ENCODE results near the gene FOXE3. TPM values are rescaled to one million over a fixed set of nuclear protein-coding genes. Genes with fewer than 3 reads are reported as not detected.

The FOXE3 gene
- total RNA-seq, 1 experiment from 2014 or later, result 0.20 TPM

DNA sequence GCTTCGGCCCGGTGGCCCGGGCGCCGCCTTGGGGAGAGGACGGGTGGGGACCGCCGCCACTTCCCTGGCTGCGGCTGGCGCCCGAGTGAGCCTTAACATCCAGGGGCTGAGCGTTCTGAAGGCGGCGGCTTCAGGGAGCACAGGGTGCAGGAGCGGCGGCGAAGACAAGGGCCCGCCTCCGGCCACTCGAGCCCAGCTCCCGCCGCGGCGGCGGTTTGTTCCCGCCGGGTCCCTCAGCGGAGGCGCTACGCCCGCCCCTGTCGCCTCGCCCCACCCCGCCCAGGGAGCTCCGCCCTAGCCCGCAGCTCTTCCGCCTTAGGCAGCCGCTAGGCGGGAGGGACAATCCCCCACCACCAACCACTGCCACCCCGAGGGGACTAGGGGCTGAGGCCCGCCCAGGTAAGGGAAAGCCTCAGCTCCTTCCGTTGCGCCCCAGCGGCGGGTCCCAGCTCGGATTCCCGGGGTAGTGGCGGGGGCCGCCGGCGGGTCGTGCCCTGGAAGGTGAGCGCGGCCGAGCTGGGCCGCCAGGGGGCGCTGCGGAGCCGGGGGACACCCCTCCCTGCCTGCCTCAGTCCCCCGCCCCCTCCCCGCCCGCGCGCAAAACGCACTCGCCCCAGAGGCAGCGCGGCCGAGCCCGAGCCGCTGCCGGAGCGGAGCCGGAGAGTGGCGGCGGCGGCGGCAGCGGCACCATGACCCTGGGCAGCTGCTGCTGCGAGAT, 21.5 kb downstream of the FOXE3 start, which contains the start of gene FOXD2 (continued):
- TF ChIP-seq TCF7L2 (IDR thresholded peaks at IDR 0.05; ENCODE audit: borderline replicate concordance, extremely low read depth, insufficient read depth, insufficient read length) (peak; percentile 22), YY1 (IDR thresholded peaks at IDR 0.05; ENCODE audit: extremely low read depth, insufficient replicate concordance, low read depth, low read length) (peak; percentile 29), SRF (IDR thresholded peaks at IDR 0.05; ENCODE audit: low read depth) (no peak; the same call in 1 of the 2 replicates), RAD21 (IDR thresholded peaks at IDR 0.05; ENCODE audit: low read depth) (peak; percentile 38; the same call in 1 of the 2 replicates), EZH2phosphoT487 (IDR thresholded peaks at IDR 0.05; ENCODE audit: borderline replicate concordance) (no peak), POLR2AphosphoS5 (IDR thresholded peaks at IDR 0.05; ENCODE audit: low read depth, low read length) (peak; percentile 72)

DNA sequence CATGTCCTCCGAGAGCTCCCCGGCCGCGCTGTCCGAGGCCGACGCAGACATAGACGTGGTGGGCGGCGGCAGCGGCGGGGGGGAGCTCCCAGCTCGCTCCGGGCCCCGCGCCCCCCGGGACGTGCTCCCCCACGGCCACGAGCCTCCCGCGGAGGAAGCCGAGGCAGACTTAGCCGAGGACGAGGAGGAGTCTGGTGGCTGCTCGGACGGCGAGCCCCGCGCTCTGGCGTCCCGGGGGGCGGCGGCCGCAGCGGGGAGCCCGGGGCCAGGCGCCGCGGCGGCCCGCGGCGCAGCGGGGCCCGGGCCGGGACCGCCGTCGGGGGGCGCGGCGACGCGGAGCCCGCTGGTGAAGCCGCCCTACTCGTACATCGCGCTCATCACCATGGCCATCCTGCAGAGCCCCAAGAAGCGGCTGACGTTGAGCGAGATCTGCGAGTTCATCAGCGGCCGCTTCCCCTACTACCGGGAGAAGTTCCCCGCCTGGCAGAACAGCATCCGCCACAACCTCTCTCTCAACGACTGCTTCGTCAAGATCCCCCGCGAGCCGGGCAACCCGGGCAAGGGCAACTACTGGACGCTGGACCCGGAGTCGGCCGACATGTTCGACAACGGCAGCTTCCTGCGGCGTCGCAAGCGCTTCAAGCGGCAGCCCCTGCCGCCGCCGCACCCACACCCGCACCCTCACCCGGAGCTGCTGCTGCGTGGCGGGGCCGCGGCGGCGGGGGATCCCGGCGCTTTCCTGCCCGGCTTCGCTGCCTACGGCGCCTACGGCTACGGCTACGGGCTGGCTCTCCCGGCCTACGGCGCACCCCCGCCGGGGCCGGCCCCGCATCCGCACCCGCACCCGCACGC, 22.3 kb downstream of the FOXE3 start:
- TF ChIP-seq ZNF274 (IDR thresholded peaks at IDR 0.05; ENCODE audit: low read depth, low read length) (no peak), CEBPB (IDR thresholded peaks at IDR 0.05; ENCODE audit: low read depth) (no peak), CTCF (IDR thresholded peaks at IDR 0.05 in 2 of 3, conservative IDR thresholded peaks at IDR 0.05 in 1 of 3; ENCODE audit: borderline replicate concordance in 1 of 3, insufficient read depth in 1 of 3, low read depth in 2 of 3, low read length in 2 of 3) (no peak), YY1 (IDR thresholded peaks at IDR 0.05; ENCODE audit: extremely low read depth, insufficient replicate concordance, low read depth, low read length) (no peak), ATF3 (IDR thresholded peaks at IDR 0.05) (no peak), JUND (IDR thresholded peaks at IDR 0.05) (no peak), EGR1 (IDR thresholded peaks at IDR 0.05; ENCODE audit: low read depth) (no peak), EZH2phosphoT487 (IDR thresholded peaks at IDR 0.05; ENCODE audit: borderline replicate concordance) (no peak), RAD21 (IDR thresholded peaks at IDR 0.05; ENCODE audit: low read depth) (no peak), FOSL1 (IDR thresholded peaks at IDR 0.05; ENCODE audit: low read depth) (no peak), ZFX (IDR thresholded peaks at IDR 0.05) (no peak), SP1 (IDR thresholded peaks at IDR 0.05; ENCODE audit: low read depth) (no peak), ELF1 (IDR thresholded peaks at IDR 0.05; ENCODE audit: borderline replicate concordance, low read depth) (no peak)
- TF ChIP-seq, protein P1, sequence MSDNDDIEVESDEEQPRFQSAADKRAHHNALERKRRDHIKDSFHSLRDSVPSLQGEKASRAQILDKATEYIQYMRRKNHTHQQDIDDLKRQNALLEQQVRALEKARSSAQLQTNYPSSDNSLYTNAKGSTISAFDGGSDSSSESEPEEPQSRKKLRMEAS (IDR thresholded peaks at IDR 0.05), result no peak
- no peaks in the 10 kb centered on the region for H3K27me3 ChIP-seq (ENCODE audit: insufficient read depth, low read length)
- peaks cover 33% of the 10 kb centered on the region for H3K79me2 ChIP-seq (ENCODE audit: insufficient read depth, low read length)
- BruUV-seq (replicated peaks), result no TSS peak
- no peak overlapping the region for H2AFZ ChIP-seq (ENCODE audit: low read depth, low read length, poor library complexity, severe bottlenecking)
- no peaks in the 10 kb centered on the region for H4K20me1 ChIP-seq (ENCODE audit: insufficient read depth)
- no peak for DNase-seq (ENCODE audit: low read depth, low spot score)
- ChIA-PET POLR2A (interaction anchor here (0.7 to 1.1 kb wide), 5 partner anchors 10 to 290 kb away, joined by 3 to 5 read pairs (median 4); no protein-coding TSS in a partner anchor), RAD21 (ENCODE audit: low non-redundant PET in 1 of 2, low total read pairs in 2 of 2, uncharacterized antibody in 2 of 2, unreplicated experiment in 2 of 2) (interaction anchor here (0.6 to 1.3 kb wide), 6 partner anchors 132 to 293 kb away, joined by 3 to 11 read pairs (median 5); no protein-coding TSS in a partner anchor), CTCF (interaction anchor here (0.7 to 4.2 kb wide), 40 partner anchors 10 to 317 kb away, joined by 3 to 87 read pairs (median 6); partner anchors contain the start of genes CMPK1 and STIL)
- H3K9ac ChIP-seq (ENCODE audit: low read length), result peak overlapping the region; percentile 89
- H3K4me2 ChIP-seq (ENCODE audit: low read length), result peak overlapping the region; percentile 88
- ATAC-seq, result 0 out of 2 replicates have a peak, but pooled peaks have one; percentile 1
- H3K9me3 ChIP-seq (ENCODE audit: control insufficient read depth in 1 of 2, insufficient read depth in 1 of 2, low read depth in 1 of 2, low read length in 2 of 2), result no peaks in the 10 kb centered on the region
- no peaks in the 10 kb centered on the region for H3K36me3 ChIP-seq (ENCODE audit: control insufficient read depth in 1 of 2, insufficient read depth in 2 of 2, low read length in 2 of 2)
- no peaks in the 10 kb centered on the region for H3K9me2 ChIP-seq (ENCODE audit: insufficient read depth)
- H3K4me3 ChIP-seq (replicated peaks in 1 of 2; ENCODE audit: low read depth in 1 of 2, low read length in 2 of 2), result peak overlapping the region; percentile 86 to 95
- intact Hi-C loops (cut with micrococcal nuclease), result loop anchor here (5.0 kb wide), 1 partner anchor 184 kb away; no protein-coding TSS in a partner anchor
- peaks cover 3 to 9% of the 10 kb centered on the region in 2 experiments; a peak in 3 of 4 replicates for H3K4me1 ChIP-seq (ENCODE audit: control insufficient read depth in 1 of 2, insufficient read depth in 2 of 2, low read length in 2 of 2)
- peak overlapping the region; percentile 96 for H3K27ac ChIP-seq (ENCODE audit: low read depth, low read length)

All from HCT116 (cell line).